Heart right ventricle (tissue), 16 donors: ENCODE measurements around the gene LTBP1. TPM values are rescaled to one million over a fixed set of nuclear protein-coding genes. Genes with fewer than 3 reads are reported as not detected.
A peak's percentile ranks its signal among the peaks of the same experiment; 100 is the strongest.

Experiments
- ATAC-seq, 8 donors: fragments of 200-7000 bp; cut with Tn5 transposase; one replicate each; pipeline ENCODE4 v1.9.1; 2020; ENCODE audit warnings: mild to moderate bottlenecking in 8 of 8, moderate library complexity in 8 of 8, moderate number of reproducible peaks in 1 of 8
- DNase-seq, 2 donors: peaks; one replicate each; pipeline ENCODE4 v3.0.0-alpha.2; 2020
- H3K27ac ChIP-seq, 10 donors: fragments of 200-600 bp; sonication (generic) in 2 of 10; one replicate each; pipeline versions ENCODE4 v1.5.0 to v1.8.0; 2020 to 2022; ENCODE audit warnings: mild to moderate bottlenecking in 3 of 10
- H3K27me3 ChIP-seq, 7 donors: fragments of 200-600 bp; one replicate each; pipeline ENCODE4 v1.8.0; 2021 to 2022; ENCODE audit warnings: mild to moderate bottlenecking in 2 of 7
- H3K36me3 ChIP-seq, 9 donors: fragments of 200-600 bp; sonication (generic) in 1 of 9; one replicate each; pipeline versions ENCODE4 v1.5.0 to v1.8.0; 2020 to 2022; ENCODE audit warnings: mild to moderate bottlenecking in 2 of 9
- H3K4me1 ChIP-seq, 9 donors: fragments of 200-600 bp; sonication (generic) in 1 of 9; one replicate each; pipeline versions ENCODE4 v1.5.0 to v1.8.0; 2020 to 2022; ENCODE audit warnings: mild to moderate bottlenecking in 4 of 9
- H3K4me3 ChIP-seq, 10 donors: fragments of 200-600 bp; sonication (generic) in 2 of 10; one replicate each; pipeline versions ENCODE4 v1.5.0 to v1.8.0; 2020 to 2022; ENCODE audit warnings: mild to moderate bottlenecking in 7 of 10, moderate library complexity in 2 of 10
- H3K9me3 ChIP-seq, 11 donors: fragments of 200-600 bp in 10 of 11; sonication (generic) in 2 of 11; one replicate each; pipeline versions ENCODE4 v1.5.0 to v1.8.0; 2013 to 2022; ENCODE audit warnings: mild to moderate bottlenecking in 2 of 11, control low read depth in 1 of 11, moderate library complexity in 1 of 11
- CTCF ChIP-seq, 9 donors: fragments of 200-600 bp; sonication (generic) in 2 of 9; IDR thresholded peaks; one replicate each; pipeline versions ENCODE4 v1.5.0 to v1.8.0; 2021 to 2022; ENCODE audit warnings: antibody characterized with exemption in 9 of 9, mild to moderate bottlenecking in 5 of 9, moderate library complexity in 1 of 9
- WGBS, 2 donors: extraction: QIAGEN DNeasy Blood & Tissue Kit; methylation state at CpG; one replicate each; pipeline ENCODE4 v1.1.7; 2013; ENCODE audit warnings: inconsistent platforms in 1 of 2; 5-methylcytosine and 5-hydroxymethylcytosine counted together
- intact Hi-C, 10 donors: fragments of 100-400 bp; cut with DNase I; formaldehyde crosslinking; loops; one replicate each; pipeline versions ENCODE4 v1.11.1 to v1.14.2; 2022
- polyA plus RNA-seq, 2 donors: library from polyadenylated mRNA; stranded (reverse); fragments of 200-250 nt; gene quantifications; one replicate each; pipeline ENCODE4 v1.2.3, GENCODE V29; 2013
- total RNA-seq, 10 donors: library from RNA; stranded (reverse); fragmentation: NEBNext Ultra II Directional in 3 of 10; extraction: Animal tissue kit (Norgen Biotek cat#: 25700) in 3 of 10; gene quantifications; one replicate each; pipeline versions ENCODE4 v1.2.1 to v1.2.4, GENCODE V29; 2021 to 2023
- donor health status: Arrhythmogenic right ventricular cardiomyopathy.
- donor health status: ischemic (EF 13 %, LVEDD 7.1; RV severe dilation, severe dysfunction).
- donor health status: healthy with polysubstance abuse.
- donor health status: DM: no; HTN: yes; CAD: no.
- donor health status: DM: no; HTN: no; CAD: no.
- donor health status: ischemic (EF 25% LVEDD 6.9; RV normal size, moderate dysfunction).
- donor health status: ischemic (EF 25% LVEDD 5.7; RV mildly dilated, moderate dysfunction).
- donor health status: healthy.
- donor health status: DM: yes; HTN: yes; CAD: no.
- donor health status: Ischemic cardiomyopathy.
- donor health status: ischemic (EF 35%, LVEDD 5.7; RV mildly dilated, moderate dysfunction).
- donor health status: nonischemic (EF 11% LVEDD 7.7; RV severe dilation, severe dysfunction).
- donor health status: DM: yes; HTN: yes; CAD: no.
- donor health status: PGD.
- donor health status: ischemic (EF 29% LVEDD 5.4; RV normal size, mild dysfunction).
- donor health status: nonischemic (EF 23%, LVEDD 6.1; RV moderate dilation, normal function).

Gene LTBP1
- total and polyA plus RNA-seq, 12 donors, result 22.4 to 164 (median 84.3) TPM

GRCh38 chr2:33131111-33131510, 184.4 kb downstream of the LTBP1 start:
- no peaks in the 10 kb centered on the region for H3K9me3 ChIP-seq
- ATAC-seq (no peak), DNase-seq (no peak)
- no peaks in the 10 kb centered on the region for H3K27me3 ChIP-seq
- H3K4me1 ChIP-seq, result peaks cover 0 to 69% (median 30%) of the 10 kb centered on the region in 9 donors
- no peak for TF ChIP-seq CTCF (IDR thresholded peaks at IDR 0.05)
- no peak overlapping the region for H3K4me3 ChIP-seq
- intact Hi-C loops, result loop anchor here in 2 of 10 donors (5.0 to 10.0 kb wide), 3 partner anchors 69 to 144 kb away; no protein-coding TSS in a partner anchor
- H3K27ac ChIP-seq, result no peak overlapping the region
- 97 to 99% methylated on average over 4 of the region's 4 CpGs for WGBS, 2 donors
- no peaks in the 10 kb centered on the region for H3K36me3 ChIP-seq

- 21 to 22% methylated on average over 2 of the region's 2 CpGs for WGBS, 2 donors
- no peaks in the 10 kb centered on the region for H3K9me3 ChIP-seq
- intact Hi-C loops, result loop anchor here in 2 of 10 donors (5.0 to 10.0 kb wide), 3 partner anchors 69 to 143 kb away; no protein-coding TSS in a partner anchor
- no peak for ATAC-seq
- H3K4me1 ChIP-seq, result peaks cover 2 to 76% (median 37%) of the 10 kb centered on the region in 9 donors
- DNase-seq, result no peak
- H3K36me3 ChIP-seq, result no peaks in the 10 kb centered on the region
- H3K4me3 ChIP-seq, result no peak overlapping the region
- H3K27me3 ChIP-seq, result no peaks in the 10 kb centered on the region
- TF ChIP-seq CTCF (IDR thresholded peaks at IDR 0.05), result no peak
- peak overlapping the region in 2 of 10 donors; percentile 2 to 89 for H3K27ac ChIP-seq
Observed at GRCh38 chr2:33131749-33132148, 185.0 kb downstream of the LTBP1 start.

GRCh38 chr2:33133454-33133952, 186.8 kb downstream of the LTBP1 start:
- DNase-seq (peak; percentile 22 to 23), ATAC-seq (peak; percentile 30 to 95 (median 70))
- Histone ChIP-seq H3K9me3 (no peaks in the 10 kb centered on the region), H3K4me1 (peaks cover 7 to 75% (median 51%) of the 10 kb centered on the region in 9 donors), H3K36me3 (no peaks in the 10 kb centered on the region), H3K27ac (peak overlapping the region; percentile 62 to 90 (median 81)), H3K27me3 (no peaks in the 10 kb centered on the region), H3K4me3 (peak overlapping the region in 3 of 10 donors; percentile 45 to 54 (median 50))
- 34 to 51% methylated on average over 7 of the region's 7 CpGs for WGBS, 2 donors
- intact Hi-C loops, result loop anchor here in 2 of 10 donors (5.0 to 10.0 kb wide), 3 partner anchors 71 to 141 kb away; no protein-coding TSS in a partner anchor
- TF ChIP-seq CTCF (IDR thresholded peaks at IDR 0.05), result no peak

- 28 to 35% methylated on average over 14 of the region's 14 CpGs for WGBS, 2 donors
- H3K36me3 ChIP-seq, result no peaks in the 10 kb centered on the region
- peak; percentile 26 to 57 for DNase-seq
- peak; percentile 64 to 82 (median 74) for ATAC-seq
- H3K27me3 ChIP-seq, result no peaks in the 10 kb centered on the region
- TF ChIP-seq CTCF (IDR thresholded peaks at IDR 0.05), result peak in 3 of 9 donors; percentile 8 to 26 (median 15)
- H3K27ac ChIP-seq, result peak overlapping the region; percentile 62 to 90 (median 81)
- peak overlapping the region in 9 of 10 donors; percentile 13 to 54 (median 45) for H3K4me3 ChIP-seq
- H3K4me1 ChIP-seq, result peaks cover 7 to 75% (median 51%) of the 10 kb centered on the region in 9 donors
- intact Hi-C loops, result loop anchor here in 3 of 10 donors (2.0 to 10.0 kb wide), 4 partner anchors 72 to 141 kb away; no protein-coding TSS in a partner anchor
- no peaks in the 10 kb centered on the region for H3K9me3 ChIP-seq
Observed at GRCh38 chr2:33134086-33134771, 187.5 kb downstream of the LTBP1 start.
